GM12873 (cell line): Measurements from ENCODE around the gene UAP1.

Source experiments
- CTCF ChIP-seq: IDR thresholded peaks from 2 replicates; pipeline ENCODE4 v1.5.1; 2012; ENCODE audit warnings: low read depth, mild to moderate bottlenecking, moderate library complexity, low read length, control low read depth; ENCODE audit not compliant: insufficient read depth; ENCODE audit errors: missing control alignments

The UAP1 gene

GRCh38 chr1:162538815-162539431 is 22.6 kb upstream of the UAP1 start:
- TF ChIP-seq CTCF = no peak

- TF ChIP-seq CTCF = no peak
These were observed 19.8 kb upstream of the UAP1 start for GRCh38 chr1:162541619-162542141.

GRCh38 chr1:162543228-162543627 is 18.3 kb upstream of the UAP1 start:
- TF ChIP-seq CTCF = no peak

- TF ChIP-seq CTCF = no peak
These were observed 13.4 kb upstream of the UAP1 start for GRCh38 chr1:162548170-162548569.

GRCh38 chr1:162549001-162549400 is 12.5 kb upstream of the UAP1 start:
- no peak for TF ChIP-seq CTCF

- TF ChIP-seq CTCF = no peak
These were observed 10.6 kb upstream of the UAP1 start for GRCh38 chr1:162550925-162551324.

GRCh38 chr1:162551969-162552683 is 9.4 kb upstream of the UAP1 start:
- no peak for TF ChIP-seq CTCF
